ENCODE measurements around the gene EBI3.
"Not testable (repeated sequence)": the region's sequence is repeated elsewhere in the genome, so short reads cannot be mapped to it uniquely, and the experiment has no call there.

Gene EBI3

DNA sequence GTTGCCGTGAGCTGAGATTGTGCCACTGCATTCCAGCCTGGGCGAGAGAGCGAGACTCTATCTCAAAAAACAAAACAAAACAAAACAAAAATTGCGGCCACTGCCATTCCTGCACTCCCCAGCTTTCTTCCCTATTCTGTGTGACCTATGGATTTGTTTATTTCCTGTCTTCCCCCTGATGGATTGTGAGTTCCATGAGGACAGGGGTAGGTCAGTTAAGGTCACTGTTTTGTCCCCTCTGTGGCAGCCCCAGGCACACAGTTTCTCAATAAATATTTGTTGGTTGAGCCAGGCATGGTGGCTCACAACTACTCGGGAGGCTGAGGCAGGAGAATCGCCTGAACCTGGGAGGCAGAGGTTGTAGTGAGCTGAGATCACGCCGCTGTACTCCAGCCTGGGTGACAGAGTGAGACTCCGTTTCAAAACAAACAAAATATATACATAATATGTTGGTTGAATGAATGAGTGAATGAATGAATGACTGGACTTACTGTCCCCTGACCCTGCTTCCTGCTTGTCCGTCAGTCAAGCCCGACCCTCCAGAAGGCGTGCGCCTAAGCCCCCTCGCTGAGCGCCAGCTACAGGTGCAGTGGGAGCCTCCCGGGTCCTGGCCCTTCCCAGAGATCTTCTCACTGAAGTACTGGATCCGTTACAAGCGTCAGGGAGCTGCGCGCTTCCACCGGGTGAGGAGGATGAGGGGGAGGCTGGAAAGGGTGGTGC, 5.0 kb downstream of the EBI3 start:
- in situ Hi-C loops (cut with HindIII; ENCODE audit: low sequenced_read_pairs): no loop called here
- no peak overlapping the region for H3K4me3 ChIP-seq (ENCODE audit: low read depth, low read length)
- no peak for DNase-seq (ENCODE audit: low read depth, low spot score)
- TF ChIP-seq, protein P1, sequence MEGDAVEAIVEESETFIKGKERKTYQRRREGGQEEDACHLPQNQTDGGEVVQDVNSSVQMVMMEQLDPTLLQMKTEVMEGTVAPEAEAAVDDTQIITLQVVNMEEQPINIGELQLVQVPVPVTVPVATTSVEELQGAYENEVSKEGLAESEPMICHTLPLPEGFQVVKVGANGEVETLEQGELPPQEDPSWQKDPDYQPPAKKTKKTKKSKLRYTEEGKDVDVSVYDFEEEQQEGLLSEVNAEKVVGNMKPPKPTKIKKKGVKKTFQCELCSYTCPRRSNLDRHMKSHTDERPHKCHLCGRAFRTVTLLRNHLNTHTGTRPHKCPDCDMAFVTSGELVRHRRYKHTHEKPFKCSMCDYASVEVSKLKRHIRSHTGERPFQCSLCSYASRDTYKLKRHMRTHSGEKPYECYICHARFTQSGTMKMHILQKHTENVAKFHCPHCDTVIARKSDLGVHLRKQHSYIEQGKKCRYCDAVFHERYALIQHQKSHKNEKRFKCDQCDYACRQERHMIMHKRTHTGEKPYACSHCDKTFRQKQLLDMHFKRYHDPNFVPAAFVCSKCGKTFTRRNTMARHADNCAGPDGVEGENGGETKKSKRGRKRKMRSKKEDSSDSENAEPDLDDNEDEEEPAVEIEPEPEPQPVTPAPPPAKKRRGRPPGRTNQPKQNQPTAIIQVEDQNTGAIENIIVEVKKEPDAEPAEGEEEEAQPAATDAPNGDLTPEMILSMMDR (IDR thresholded peaks at IDR 0.05; ENCODE audit: low read depth, low read length): no peak

DNA sequence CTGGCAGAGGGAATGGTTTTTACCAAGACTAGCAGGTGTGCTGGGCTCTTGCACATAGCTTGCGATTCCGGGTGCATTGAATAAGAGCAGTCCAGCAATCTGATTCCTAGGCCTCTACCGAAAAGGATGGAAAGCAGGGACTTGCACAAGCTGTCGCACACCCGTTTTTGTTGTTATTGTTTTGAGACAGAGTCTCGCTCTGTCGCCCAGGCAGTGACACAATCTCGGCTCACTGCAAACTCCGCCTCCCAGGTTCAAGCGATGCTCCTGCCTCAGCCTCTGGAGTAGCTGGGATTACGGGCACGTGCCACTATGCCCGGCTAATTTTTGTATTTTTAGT, 5.5 kb downstream of the EBI3 start:
- H3K4me3 ChIP-seq (ENCODE audit: low read depth, low read length): no peak overlapping the region
- in situ Hi-C loops (cut with HindIII; ENCODE audit: low sequenced_read_pairs): no loop called here
- DNase-seq (ENCODE audit: low read depth, low spot score): no peak
- TF ChIP-seq, protein P1 (IDR thresholded peaks at IDR 0.05; ENCODE audit: low read depth, low read length): no peak

DNA sequence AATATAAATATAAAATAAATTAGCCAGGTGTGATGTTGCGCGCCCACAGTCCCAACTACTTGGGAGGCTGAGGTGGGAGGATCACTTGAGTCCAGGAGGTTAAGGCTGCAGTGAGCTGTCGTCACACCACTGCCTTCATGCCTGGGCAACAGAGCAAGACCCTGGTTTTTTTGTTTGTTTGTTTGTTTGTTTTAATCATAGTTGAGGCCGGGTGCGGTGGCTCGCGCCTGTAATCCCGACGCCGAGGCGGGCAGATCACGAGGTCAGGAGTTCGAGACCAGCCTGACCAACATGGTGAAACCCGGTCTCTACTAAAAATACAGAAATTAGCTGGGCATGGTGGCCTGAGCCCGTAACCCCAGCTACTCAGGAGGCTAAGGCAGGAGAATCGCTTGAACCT, 8.2 kb downstream of the EBI3 start:
- in situ Hi-C loops (cut with HindIII; ENCODE audit: low sequenced_read_pairs); DNase-seq (ENCODE audit: low read depth, low spot score); H3K4me3 ChIP-seq (ENCODE audit: low read depth, low read length): not testable (repeated sequence)

DNA sequence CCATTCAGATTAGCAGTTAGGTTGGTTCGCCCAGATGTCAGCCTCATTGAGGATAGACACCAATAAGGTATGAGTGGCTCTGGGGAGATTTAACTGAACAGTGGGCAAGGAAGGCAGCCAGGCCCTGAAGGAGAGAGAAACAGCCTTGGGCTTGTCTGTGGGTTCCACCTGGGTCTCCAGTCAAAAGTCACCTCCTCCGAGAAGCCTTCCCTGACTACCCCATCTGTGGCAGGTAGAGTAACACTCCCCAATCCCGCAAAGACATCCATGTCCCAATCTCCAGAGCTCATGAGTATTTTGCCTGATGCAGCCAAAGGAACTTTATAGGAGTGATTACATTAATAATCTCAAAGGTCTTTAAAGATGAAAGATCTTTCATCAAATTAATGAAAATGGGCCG, 9.5 kb downstream of the EBI3 start:
- in situ Hi-C loops (cut with HindIII; ENCODE audit: low sequenced_read_pairs): no loop called here

GRCh38 chr19:4241824-4242430, 12.6 kb downstream of the EBI3 start:
- TF ChIP-seq, protein P1 (IDR thresholded peaks at IDR 0.05; ENCODE audit: low read depth, low read length): no peak
- DNase-seq (ENCODE audit: low read depth, low spot score): no peak
- in situ Hi-C loops (cut with HindIII; ENCODE audit: low sequenced_read_pairs): no loop called here
- H3K4me3 ChIP-seq (ENCODE audit: low read depth, low read length): no peak overlapping the region

More for the DNA sequence above, 9.5 kb downstream of the EBI3 start:
- TF ChIP-seq, protein P1 (IDR thresholded peaks at IDR 0.05; ENCODE audit: low read depth, low read length): no peak
- H3K4me3 ChIP-seq (ENCODE audit: low read depth, low read length): no peak overlapping the region
- DNase-seq (ENCODE audit: low read depth, low spot score): no peak

GRCh38 chr19:4245938-4246337, 16.6 kb downstream of the EBI3 start:
- H3K4me3 ChIP-seq (ENCODE audit: low read depth, low read length); in situ Hi-C loops (cut with HindIII; ENCODE audit: low sequenced_read_pairs); DNase-seq (ENCODE audit: low read depth, low spot score): not testable (repeated sequence)

DNA sequence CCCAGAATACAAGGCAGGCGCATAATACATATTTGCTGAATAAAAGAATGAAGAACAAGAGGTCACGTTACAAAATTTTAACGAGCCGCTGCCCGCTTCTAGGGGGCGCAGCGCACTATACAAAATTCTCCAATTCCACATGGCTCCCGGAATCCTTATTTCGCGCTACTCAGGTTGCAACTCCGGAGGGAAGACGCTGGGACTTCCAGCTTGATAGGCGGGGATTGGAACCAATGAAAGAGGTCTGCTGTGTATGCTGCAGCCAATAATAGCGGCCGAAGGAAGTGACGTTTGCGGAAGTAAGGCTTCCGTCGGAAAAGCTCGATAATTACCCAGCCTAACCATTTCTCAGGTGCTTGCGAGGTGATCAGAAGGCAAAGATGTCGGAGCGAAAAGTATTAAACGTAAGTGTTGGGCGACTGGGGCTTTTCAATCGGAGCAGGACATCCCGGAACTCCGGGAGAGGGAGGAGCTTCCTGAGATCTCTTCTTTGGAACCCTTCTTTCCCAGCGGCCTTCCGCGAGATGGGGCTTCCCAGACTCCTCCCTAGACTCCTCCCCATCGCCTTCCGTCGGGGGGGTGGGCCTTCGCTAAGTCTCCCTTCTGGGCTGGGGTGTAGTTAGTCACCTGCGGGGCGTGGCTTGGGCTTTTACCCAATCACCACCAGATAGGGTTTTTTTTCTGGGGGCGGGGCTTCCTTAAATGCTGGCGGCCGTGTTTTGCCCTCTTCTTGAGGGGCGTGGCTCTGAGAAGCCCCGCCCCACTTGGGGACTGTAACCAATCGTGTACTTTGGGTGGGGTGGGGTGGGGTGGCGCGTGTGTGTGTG, 17.7 kb downstream of the EBI3 start, which contains the start of gene YJU2:
Gene YJU2 (plus strand): TSS at position 314 of the 827 bp plus-strand sequence. CDS start 67 bp downstream, at position 381.
- TF ChIP-seq, protein P1 (IDR thresholded peaks at IDR 0.05; ENCODE audit: low read depth, low read length): peak; percentile 56
- in situ Hi-C loops (cut with HindIII; ENCODE audit: low sequenced_read_pairs): no loop called here
- peak within 1 kb of the TSS; percentile 86 for H3K4me3 ChIP-seq (ENCODE audit: low read depth, low read length)
- peak; percentile 99 for DNase-seq (ENCODE audit: low read depth, low spot score)
